ENCODE data around the gene STRIP2.

DNA sequence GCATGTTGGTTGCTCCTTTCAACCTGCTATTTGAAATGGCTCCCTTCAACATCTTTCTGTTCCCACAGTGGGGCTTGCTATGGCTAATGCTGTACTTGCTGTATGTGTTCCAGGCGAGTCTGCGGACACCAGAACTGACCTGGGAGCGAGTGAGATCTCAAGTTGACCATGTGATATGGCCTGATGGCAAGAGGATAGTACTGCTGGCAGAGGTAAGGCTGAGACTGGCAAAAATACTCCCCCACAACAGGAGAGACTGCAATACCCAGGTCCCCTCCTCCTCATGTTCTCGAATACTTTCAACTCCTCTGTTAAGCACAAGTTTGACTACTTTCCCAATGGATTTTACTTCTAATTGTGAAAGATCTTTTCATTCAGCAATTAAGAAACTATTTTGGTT, 11.5 kb upstream of the STRIP2 start:
- no peak for TF ChIP-seq SUZ12 (IDR thresholded peaks at IDR 0.05)
- TF ChIP-seq ARNT (IDR thresholded peaks at IDR 0.05), result no peak
- TF ChIP-seq ZNF384 (IDR thresholded peaks at IDR 0.05), result no peak
- no peak for TF ChIP-seq FOXA1 (IDR thresholded peaks at IDR 0.05)

Data from HEK293T (cell line).